ENCODE measurements around the gene MAP1A. TPM values are rescaled to one million over a fixed set of nuclear protein-coding genes. Genes with fewer than 3 reads are reported as not detected.

Gene MAP1A
- total RNA-seq, 6 experiments from 2014 or later, result 0.09 to 0.56 (median 0.24) TPM

DNA sequence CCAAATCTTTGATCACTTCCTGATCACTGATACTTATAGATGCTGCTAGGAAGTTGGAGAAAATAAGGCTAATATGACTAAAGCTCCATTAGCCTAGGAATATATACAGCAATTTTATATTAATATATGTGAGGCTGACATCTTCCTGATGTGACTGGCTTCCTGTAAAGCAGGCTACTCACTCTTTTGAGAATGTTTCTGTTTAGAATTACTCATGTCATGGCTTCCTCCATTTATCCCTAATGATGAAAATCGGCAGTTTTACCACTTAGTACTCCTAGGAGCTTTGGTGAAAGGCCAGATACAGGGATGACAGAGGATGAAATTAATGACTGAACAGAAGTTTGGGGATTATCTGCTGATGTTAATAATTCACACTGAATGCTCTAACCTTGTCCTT, 3.9 kb upstream of the MAP1A start:
- TF ChIP-seq, protein P1, sequence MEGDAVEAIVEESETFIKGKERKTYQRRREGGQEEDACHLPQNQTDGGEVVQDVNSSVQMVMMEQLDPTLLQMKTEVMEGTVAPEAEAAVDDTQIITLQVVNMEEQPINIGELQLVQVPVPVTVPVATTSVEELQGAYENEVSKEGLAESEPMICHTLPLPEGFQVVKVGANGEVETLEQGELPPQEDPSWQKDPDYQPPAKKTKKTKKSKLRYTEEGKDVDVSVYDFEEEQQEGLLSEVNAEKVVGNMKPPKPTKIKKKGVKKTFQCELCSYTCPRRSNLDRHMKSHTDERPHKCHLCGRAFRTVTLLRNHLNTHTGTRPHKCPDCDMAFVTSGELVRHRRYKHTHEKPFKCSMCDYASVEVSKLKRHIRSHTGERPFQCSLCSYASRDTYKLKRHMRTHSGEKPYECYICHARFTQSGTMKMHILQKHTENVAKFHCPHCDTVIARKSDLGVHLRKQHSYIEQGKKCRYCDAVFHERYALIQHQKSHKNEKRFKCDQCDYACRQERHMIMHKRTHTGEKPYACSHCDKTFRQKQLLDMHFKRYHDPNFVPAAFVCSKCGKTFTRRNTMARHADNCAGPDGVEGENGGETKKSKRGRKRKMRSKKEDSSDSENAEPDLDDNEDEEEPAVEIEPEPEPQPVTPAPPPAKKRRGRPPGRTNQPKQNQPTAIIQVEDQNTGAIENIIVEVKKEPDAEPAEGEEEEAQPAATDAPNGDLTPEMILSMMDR (IDR thresholded peaks at IDR 0.05), result no peak
- no peak for TF ChIP-seq POLR2A (IDR thresholded peaks at IDR 0.05)
- no peak overlapping the region for H3K4me3 ChIP-seq
- DNase-seq (no peak), ATAC-seq (no peak)
- intact Hi-C loops (cut with DNase I), result no loop called here
- WGBS (ENCODE audit: insufficient coverage, low coverage, low lambda C conversion rate, missing lambda C conversion rate), result 71% methylated on average over 1 of the region's 1 CpG
- no peaks in the 10 kb centered on the region for H3K27me3 ChIP-seq
- peaks cover 0 to 5% (median 0%) of the 10 kb centered on the region in 4 donors for H3K4me1 ChIP-seq
- H3K9me3 ChIP-seq, result no peaks in the 10 kb centered on the region
- H3K36me3 ChIP-seq, result no peaks in the 10 kb centered on the region
- no peak overlapping the region for H3K27ac ChIP-seq

DNA sequence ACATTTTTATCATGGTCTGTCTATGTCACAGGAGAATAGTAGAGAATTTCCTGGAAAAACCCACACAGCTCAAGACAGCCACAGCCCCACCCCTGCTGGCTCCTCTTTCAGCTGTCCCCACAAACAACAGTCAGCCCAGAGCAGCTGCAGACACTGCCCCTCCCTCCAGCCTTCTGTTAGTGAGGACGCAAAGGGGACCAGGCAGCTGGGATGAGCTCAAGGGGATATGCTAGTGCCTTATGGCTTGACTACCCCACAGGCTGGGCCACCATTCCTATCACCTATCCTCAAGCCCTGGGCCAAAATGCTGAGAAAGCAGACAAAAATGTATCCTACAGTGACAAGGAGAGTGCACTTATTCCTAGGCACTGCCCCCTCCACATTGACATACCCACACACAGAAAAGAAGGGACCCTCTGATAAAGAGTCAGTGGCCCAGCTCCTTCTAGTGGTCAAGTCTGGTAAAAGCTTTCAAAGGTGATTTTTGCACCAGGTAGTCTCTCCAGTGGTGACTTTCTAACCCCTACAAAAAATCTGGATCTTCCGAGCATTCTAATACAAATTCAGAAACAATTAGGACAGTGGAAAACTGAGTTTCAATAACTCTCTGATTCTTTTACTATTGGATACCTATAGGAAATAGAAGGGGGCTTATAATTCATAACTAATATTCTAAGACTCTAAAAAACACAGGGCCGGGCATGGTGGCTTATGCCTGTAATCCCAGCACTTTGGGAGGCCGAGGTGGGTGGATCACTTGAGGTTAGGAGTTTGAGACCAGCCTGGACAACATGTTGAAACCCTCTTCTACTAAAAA, 3.0 kb upstream of the MAP1A start:
- no peak for TF ChIP-seq POLR2A (IDR thresholded peaks at IDR 0.05)
- TF ChIP-seq, protein P1 (IDR thresholded peaks at IDR 0.05), result peak; percentile 44 to 55 (median 53)
- Histone ChIP-seq H3K36me3 (no peaks in the 10 kb centered on the region), H3K27ac (no peak overlapping the region), H3K4me3 (no peak overlapping the region), H3K9me3 (no peaks in the 10 kb centered on the region), H3K27me3 (no peaks in the 10 kb centered on the region), H3K4me1 (peaks cover 0 to 5% (median 0%) of the 10 kb centered on the region in 4 donors)
- ATAC-seq (no peak), DNase-seq (no peak)
- intact Hi-C loops (cut with DNase I), result no loop called here
- 48% methylated on average over 3 of the region's 4 CpGs for WGBS (ENCODE audit: insufficient coverage, low coverage, low lambda C conversion rate, missing lambda C conversion rate)

- H3K4me3 ChIP-seq, result no peak overlapping the region
- TF ChIP-seq POLR2A (IDR thresholded peaks at IDR 0.05), result no peak
- TF ChIP-seq, protein P1 (IDR thresholded peaks at IDR 0.05), result no peak
- intact Hi-C loops (cut with DNase I), result no loop called here
- H3K4me1 ChIP-seq, result peaks cover 0 to 5% (median 0%) of the 10 kb centered on the region in 4 donors
- DNase-seq, result no peak
- H3K27me3 ChIP-seq, result no peaks in the 10 kb centered on the region
- H3K36me3 ChIP-seq, result no peaks in the 10 kb centered on the region
- H3K27ac ChIP-seq, result no peak overlapping the region
- no peak for ATAC-seq
- WGBS (ENCODE audit: insufficient coverage, low coverage, low lambda C conversion rate, missing lambda C conversion rate), result 46% methylated on average over 2 of the region's 2 CpGs
- H3K9me3 ChIP-seq, result no peaks in the 10 kb centered on the region
Observed at GRCh38 chr15:43515741-43516140, 1.7 kb upstream of the MAP1A start.

- TF ChIP-seq, protein P1 (IDR thresholded peaks at IDR 0.05), result no peak
- no peak for TF ChIP-seq POLR2A (IDR thresholded peaks at IDR 0.05)
- 16% methylated on average over 3 of the region's 5 CpGs for WGBS (ENCODE audit: insufficient coverage, low coverage, low lambda C conversion rate, missing lambda C conversion rate)
- intact Hi-C loops (cut with DNase I), result no loop called here
- peaks cover 0 to 2% (median 0%) of the 10 kb centered on the region in 4 donors for H3K4me1 ChIP-seq
- DNase-seq, result no peak
- H3K9me3 ChIP-seq, result no peaks in the 10 kb centered on the region
- H3K27ac ChIP-seq, result no peak overlapping the region
- H3K27me3 ChIP-seq, result no peaks in the 10 kb centered on the region
- H3K4me3 ChIP-seq, result no peak overlapping the region
- H3K36me3 ChIP-seq, result no peaks in the 10 kb centered on the region
- ATAC-seq, result no peak
Observed at GRCh38 chr15:43516185-43516584, 1.2 kb upstream of the MAP1A start.
